K562 (cell line): ENCODE data around the gene DUSP5. TPM values are rescaled to one million over a fixed set of nuclear protein-coding genes. Genes with fewer than 3 reads are reported as not detected.

Experiments used
- BACH1 ChIP-seq: fragments of 200-800 bp; sonication (Bioruptor generic); IDR thresholded peaks from 2 replicates; pipeline ENCODE4 v1.6.1; 2016; ENCODE audit warnings: missing genetic modification characterization, missing compliant biosample characterization
- CBFA2T2 ChIP-seq: fragments of 450-650 bp; conservative IDR thresholded peaks from 2 replicates; pipeline ENCODE4 v1.6.1; 2017; ENCODE audit warnings: mild to moderate bottlenecking
- CREM ChIP-seq: IDR thresholded peaks from 2 replicates; pipeline ENCODE4 v1.6.1; 2014; ENCODE audit warnings: antibody characterized with exemption, low read depth
- E2F3 ChIP-seq: fragments of 250-450 bp; sonication (Bioruptor Pico); IDR thresholded peaks from 2 replicates; pipeline ENCODE4 v1.4.0; 2020; ENCODE audit warnings: mild to moderate bottlenecking
- ETV1 ChIP-seq: fragments of 450-650 bp; conservative IDR thresholded peaks from 2 replicates; pipeline ENCODE4 v1.6.1; 2016; ENCODE audit warnings: missing genetic modification characterization, control low read depth, low read depth, missing compliant biosample characterization
- GATAD2A ChIP-seq: fragments of 450-650 bp; IDR thresholded peaks from 2 replicates; pipeline ENCODE4 v1.6.1; 2017
- MED1 ChIP-seq: sonication (generic); formaldehyde crosslinking; IDR thresholded peaks from 2 replicates; pipeline ENCODE4 v1.8.1; 2023; ENCODE audit warnings: missing genetic modification reagents, borderline replicate concordance
- MEIS2 ChIP-seq: fragments of 450-650 bp; IDR thresholded peaks from 2 replicates; pipeline ENCODE4 v1.6.1; 2014; ENCODE audit warnings: mild to moderate bottlenecking; ENCODE audit not compliant: partially characterized antibody
- NELFE ChIP-seq: IDR thresholded peaks from 2 replicates; pipeline ENCODE4 v1.6.1; 2011; ENCODE audit warnings: mild to moderate bottlenecking; ENCODE audit not compliant: insufficient read depth, insufficient read length
- NFIX ChIP-seq: fragments of 250-450 bp; sonication (Bioruptor Pico); IDR thresholded peaks from 2 replicates; pipeline ENCODE4 v1.4.0; 2020; ENCODE audit warnings: low read depth, mild to moderate bottlenecking, moderate library complexity
- PHB ChIP-seq: fragments of 250-450 bp; sonication (Bioruptor Pico); IDR thresholded peaks from 2 replicates; pipeline ENCODE4 v1.5.0; 2021
- PHF20 ChIP-seq: fragments of 450-650 bp; IDR thresholded peaks from 2 replicates; pipeline ENCODE4 v1.6.1; 2018; ENCODE audit not compliant: partially characterized antibody
- POLR3A ChIP-seq: IDR thresholded peaks from 2 replicates; pipeline ENCODE4 v1.6.1; 2011; ENCODE audit warnings: borderline replicate concordance, mild to moderate bottlenecking, moderate library complexity; ENCODE audit not compliant: insufficient read length, insufficient read depth; ENCODE audit errors: extremely low read depth
- SMC3 ChIP-seq: conservative IDR thresholded peaks from 2 replicates; pipeline ENCODE4 v1.6.1; 2011; ENCODE audit warnings: low read depth, low read length, improper control_type of control experiment; ENCODE audit not compliant: insufficient read depth
- SRSF3 ChIP-seq: fragments of 200-400 bp; formaldehyde crosslinking; IDR thresholded peaks from 2 replicates; pipeline ENCODE4 v1.6.1; 2016; ENCODE audit warnings: mild to moderate bottlenecking, low read length, moderate library complexity; ENCODE audit not compliant: insufficient read depth
- TAF15 ChIP-seq: fragments of 200-400 bp; formaldehyde crosslinking; IDR thresholded peaks from 2 replicates; pipeline ENCODE4 v1.6.1; 2017; ENCODE audit warnings: mild to moderate bottlenecking, low read depth, low read length, moderate library complexity
- TFAP4 ChIP-seq: sonication (generic); formaldehyde crosslinking; IDR thresholded peaks from 2 replicates; pipeline ENCODE4 v1.8.0; 2022; ENCODE audit warnings: missing genetic modification reagents, mild to moderate bottlenecking, moderate library complexity, borderline replicate concordance
- TRIM24 ChIP-seq, 2 experiments: fragments of 450-650 bp; IDR thresholded peaks; 2 replicates each; pipeline ENCODE4 v1.6.1; 2016
- VEZF1 ChIP-seq: fragments of 200-800 bp; sonication (Bioruptor generic); IDR thresholded peaks from 2 replicates; pipeline ENCODE4 v1.6.1; 2017; ENCODE audit warnings: missing genetic modification characterization, missing compliant biosample characterization
- ZC3H4 ChIP-seq: sonication (generic); formaldehyde crosslinking; IDR thresholded peaks from 2 replicates; pipeline ENCODE4 v1.9.0; 2021; ENCODE audit warnings: missing genetic modification reagents, borderline replicate concordance
- ZHX1 ChIP-seq: fragments of 150-350 bp; conservative IDR thresholded peaks from 2 replicates; pipeline ENCODE4 v1.6.1; 2014; ENCODE audit warnings: low read length
- ZNF589 ChIP-seq: fragments of 200-800 bp; sonication (Bioruptor generic); IDR thresholded peaks from 2 replicates; pipeline ENCODE4 v1.6.1; 2016; ENCODE audit warnings: low read depth, missing genetic modification characterization, missing compliant biosample characterization
- polyA plus RNA-seq, 8 experiments: library from polyadenylated mRNA; depleted of rRNA in 4 of 8; stranded (reverse) in 5 of 8; unstranded in 3 of 8; fragments of >200 nt; fragmentation: Nextera tagmentation in 2 of 8; fragmentation: Illumina TruSeq in 1 of 8; extraction: Ambion mirVana in 2 of 8; extraction: Trizol in 1 of 8; gene quantifications; 2 replicates each; pipeline versions ENCODE4 v1.2.1 to v1.2.3, GENCODE V29; 2011 to 2014; ENCODE audit warnings: inconsistent platforms in 1 of 8, missing spikeins in 1 of 8
- total RNA-seq, 7 experiments: library from RNA; depleted of rRNA in 6 of 7; stranded (reverse); fragments of >200 nt in 6 of 7; fragmentation: Illumina TruSeq in 2 of 7; extraction: Trizol in 2 of 7; gene quantifications; 2 replicates each; pipeline versions ENCODE4 v1.2.1 to v1.2.3, GENCODE V29; 2011 to 2021; ENCODE audit warnings: low replicate concordance in 1 of 7
- TF ChIP-seq, protein P1 (sequence below): fragments of 250-450 bp; sonication (Bioruptor Pico); IDR thresholded peaks from 2 replicates; pipeline ENCODE4 v1.6.1; 2021; ENCODE audit warnings: mild to moderate bottlenecking

Gene DUSP5
- total and polyA plus RNA-seq, 9 of the 15 experiments (the other 6 are each of a cell fraction or from before 2014, with no cell fraction given): 0.49 to 3.4 (median 2.0) TPM

- no peak for TF ChIP-seq MED1 (CRISPR knock-in tag)
- TF ChIP-seq BACH1 (tag): no peak
- TF ChIP-seq TRIM24 (IDR thresholded peaks at IDR 0.05): peak; percentile 11 to 47; a peak in 1 of 4 replicates
- peak; percentile 73 for TF ChIP-seq ETV1 (tag)
- no peak for TF ChIP-seq POLR3A
- no peak for TF ChIP-seq ZC3H4 (CRISPR knock-in tag)
- no peak for TF ChIP-seq GATAD2A
- no peak for TF ChIP-seq ZNF589
- TF ChIP-seq TAF15: no peak
- no peak for TF ChIP-seq SMC3
- peak; percentile 44; the same call in 1 of the 2 replicates for TF ChIP-seq TFAP4
- no peak for TF ChIP-seq ZHX1
- peak; percentile 28; the same call in 1 of the 2 replicates for TF ChIP-seq CREM
- no peak for TF ChIP-seq NELFE
- peak; percentile 21 for TF ChIP-seq MEIS2
- TF ChIP-seq E2F3: no peak
- TF ChIP-seq VEZF1 (CRISPR knock-in tag): peak; percentile 30
- TF ChIP-seq NFIX (CRISPR knock-in tag): no peak
- TF ChIP-seq CBFA2T2: no peak
- no peak for TF ChIP-seq PHF20
- TF ChIP-seq PHB (CRISPR knock-in tag): no peak
- no peak for TF ChIP-seq SRSF3
- TF ChIP-seq, protein P1, sequence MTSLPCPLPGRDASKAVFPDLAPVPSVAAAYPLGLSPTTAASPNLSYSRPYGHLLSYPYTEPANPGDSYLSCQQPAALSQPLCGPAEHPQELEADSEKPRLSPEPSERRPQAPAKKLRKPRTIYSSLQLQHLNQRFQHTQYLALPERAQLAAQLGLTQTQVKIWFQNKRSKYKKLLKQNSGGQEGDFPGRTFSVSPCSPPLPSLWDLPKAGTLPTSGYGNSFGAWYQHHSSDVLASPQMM (CRISPR knock-in tag): no peak
These were observed 3.6 kb downstream of the DUSP5 start (continued) for GRCh38 chr10:110501142-110501937.
